HepG2 (cell line): ENCODE measurements around the gene GAS6. TPM values are rescaled to one million over a fixed set of nuclear protein-coding genes. Genes with fewer than 3 reads are reported as not detected.

Source experiments
- ATAC-seq: fragments of 200-7000 bp; cut with Tn5 transposase; 3 replicates; pipeline ENCODE4 v1.9.1; 2020; ENCODE audit warnings: mild to moderate bottlenecking, moderate library complexity
- BruUV-seq: library from RNA; stranded (reverse); fragments of 400-500 nt; replicated peaks from 2 replicates; lab custom pipeline; 2021; lab: Mats Ljungman, UMichigan
- CTCF ChIA-PET: fragments of 300-600 bp; formaldehyde crosslinking; extraction: SDS; loops from one replicate; lab custom pipeline; 2021; ENCODE audit warnings: low total read pairs, inconsistent platforms, low intra/inter-chr PET ratio; lab: Yijun Ruan, JAX
- POLR2A ChIA-PET: fragments of 350-600 bp; sonication (Branson Sonifier 250); formaldehyde crosslinking; loops from one replicate; lab custom pipeline; 2020; ENCODE audit warnings: antibody characterized with exemption, inconsistent platforms; lab: Yijun Ruan, JAX
- DNase-seq: peaks from one replicate; pipeline ENCODE4 v3.0.0-alpha.2; 2015; ENCODE audit warnings: low spot score
- FAIRE-seq: peaks from 3 replicates; lab custom pipeline; 2011; peaks lifted over from hg19 to GRCh38; lab: Jason Lieb, UNC
- H2AFZ ChIP-seq: one replicate; pipeline ENCODE4 v1.6.1; 2011; ENCODE audit warnings: low read length, inconsistent platforms
- H3K27ac ChIP-seq: fragments of 300-600 bp; 3 replicates; pipeline ENCODE4 v1.8.0; 2011; ENCODE audit warnings: mixed run types, mild to moderate bottlenecking, mixed read lengths, low read length, inconsistent platforms; ENCODE audit not compliant: insufficient read depth; ENCODE audit errors: extremely low read length
- H3K27me3 ChIP-seq, 2 experiments: fragments of 200-600 bp in 1 of 2; 2 replicates in 1 of 2; 3 replicates in 1 of 2; pipeline versions ENCODE4 v1.6.0 to v1.8.0; 2011; ENCODE audit warnings: low read length in 2 of 2, mild to moderate bottlenecking in 2 of 2, moderate library complexity in 2 of 2, inconsistent platforms in 1 of 2; ENCODE audit not compliant: insufficient read depth in 2 of 2, control insufficient read depth in 1 of 2
- H3K36me3 ChIP-seq, 2 experiments: fragments of 200-600 bp in 1 of 2; replicated peaks in 1 of 2; 2 replicates in 1 of 2; 3 replicates in 1 of 2; pipeline versions ENCODE4 v1.5.1 to v1.8.0; 2011; ENCODE audit warnings: low read length in 2 of 2, inconsistent platforms in 1 of 2; ENCODE audit not compliant: insufficient read depth in 2 of 2, control insufficient read depth in 1 of 2
- H3K4me1 ChIP-seq: 2 replicates; pipeline ENCODE4 v1.5.1; 2012; ENCODE audit warnings: low read length, inconsistent platforms; ENCODE audit not compliant: insufficient read depth
- H3K4me2 ChIP-seq: 2 replicates; pipeline ENCODE4 v1.6.0; 2011; ENCODE audit warnings: low read depth, low read length, inconsistent platforms
- H3K4me3 ChIP-seq, 3 experiments: fragments of 200-600 bp in 1 of 3; sonication (generic), shearing (Covaris generic) in 1 of 3; replicated peaks in 1 of 3; 2 replicates each; pipeline ENCODE4 v1.5.1; 2011 to 2016; ENCODE audit warnings: low read length in 3 of 3, inconsistent platforms in 2 of 3, low read depth in 2 of 3, mild to moderate bottlenecking in 2 of 3, control low read depth in 1 of 3, mixed read lengths in 1 of 3; ENCODE audit not compliant: insufficient read depth in 1 of 3
- H3K79me2 ChIP-seq: one replicate; pipeline ENCODE4 v1.6.1; 2011; ENCODE audit warnings: low read length, inconsistent platforms; ENCODE audit not compliant: insufficient read depth
- H3K9ac ChIP-seq: 2 replicates; pipeline ENCODE4 v1.6.0; 2011; ENCODE audit warnings: mild to moderate bottlenecking, low read depth, low read length, inconsistent platforms; ENCODE audit not compliant: insufficient read depth
- H3K9me3 ChIP-seq: 2 replicates; pipeline ENCODE4 v1.5.1; 2012; ENCODE audit warnings: mild to moderate bottlenecking, low read length
- H4K20me1 ChIP-seq: 2 replicates; pipeline ENCODE4 v1.6.0; 2011; ENCODE audit warnings: inconsistent platforms, mild to moderate bottlenecking, low read length, moderate library complexity; ENCODE audit not compliant: insufficient read depth
- ATF7 ChIP-seq, 2 experiments: fragments of 450-650 bp in 1 of 2; sonication (generic) in 1 of 2; formaldehyde crosslinking in 1 of 2; IDR thresholded peaks; 2 replicates each; pipeline versions ENCODE4 v1.4.0 to v1.6.1; 2016 to 2020; ENCODE audit warnings: antibody characterized with exemption in 1 of 2, mild to moderate bottlenecking in 1 of 2, missing genetic modification reagents in 1 of 2
- ELF1 ChIP-seq: sonication (generic); formaldehyde crosslinking; IDR thresholded peaks from 2 replicates; pipeline ENCODE4 v1.4.0; 2020; ENCODE audit warnings: missing genetic modification reagents
- FOXA1 ChIP-seq, 2 experiments: fragments of 450-650 bp in 1 of 2; sonication (generic) in 1 of 2; formaldehyde crosslinking in 1 of 2; IDR thresholded peaks; 2 replicates each; pipeline versions ENCODE4 v1.4.0 to v1.6.1; 2016 to 2020; ENCODE audit warnings: missing genetic modification reagents in 1 of 2
- HOXA7 ChIP-seq: sonication (generic); formaldehyde crosslinking; IDR thresholded peaks from 2 replicates; pipeline ENCODE4 v1.8.1; 2022; ENCODE audit warnings: mild to moderate bottlenecking, missing genetic modification reagents, moderate library complexity
- LCORL ChIP-seq, 2 experiments: fragments of 450-650 bp in 1 of 2; sonication (generic) in 1 of 2; formaldehyde crosslinking in 1 of 2; IDR thresholded peaks; 2 replicates each; pipeline versions ENCODE4 v1.5.0 to v1.6.1; 2017 to 2020; ENCODE audit warnings: antibody characterized with exemption in 1 of 2, missing genetic modification reagents in 1 of 2
- NFYB ChIP-seq: sonication (generic); formaldehyde crosslinking; IDR thresholded peaks from 2 replicates; pipeline ENCODE4 v1.4.0; 2020; ENCODE audit warnings: missing genetic modification reagents
- REL ChIP-seq: sonication (generic); formaldehyde crosslinking; conservative IDR thresholded peaks from 2 replicates; pipeline ENCODE4 v1.8.0; 2022; ENCODE audit warnings: mild to moderate bottlenecking, missing genetic modification reagents, moderate library complexity
- XRCC5 ChIP-seq: fragments of 200-400 bp; formaldehyde crosslinking; optimal IDR thresholded peaks from 2 replicates; pipeline ENCODE3; 2017; ENCODE audit warnings: mild to moderate bottlenecking, low read length
- ZBTB14 ChIP-seq: sonication (generic); formaldehyde crosslinking; IDR thresholded peaks from 2 replicates; pipeline ENCODE4 v1.4.0; 2020; ENCODE audit warnings: missing genetic modification reagents
- ZBTB7B ChIP-seq: sonication (generic); formaldehyde crosslinking; IDR thresholded peaks from 2 replicates; pipeline ENCODE4 v1.4.0; 2020; ENCODE audit warnings: missing genetic modification reagents
- ZFP1 ChIP-seq: IDR thresholded peaks from 2 replicates; pipeline ENCODE4 v1.6.1; 2016
- ZNF292 ChIP-seq: sonication (generic); formaldehyde crosslinking; IDR thresholded peaks from 2 replicates; pipeline ENCODE4 v1.8.1; 2022; ENCODE audit warnings: mild to moderate bottlenecking, low read depth, missing genetic modification reagents, borderline replicate concordance
- ZNF317 ChIP-seq: sonication (generic); formaldehyde crosslinking; IDR thresholded peaks from 2 replicates; pipeline ENCODE4 v1.5.0; 2020; ENCODE audit warnings: mild to moderate bottlenecking, missing genetic modification reagents
- ZNF441 ChIP-seq: sonication (generic); formaldehyde crosslinking; IDR thresholded peaks from 2 replicates; pipeline ENCODE4 v1.7.0; 2021; ENCODE audit warnings: missing genetic modification reagents, borderline replicate concordance
- ZNF501 ChIP-seq: sonication (generic); formaldehyde crosslinking; IDR thresholded peaks from 2 replicates; pipeline ENCODE4 v1.5.1; 2020; ENCODE audit warnings: mild to moderate bottlenecking, moderate library complexity, missing genetic modification reagents
- ZNF788 ChIP-seq: sonication (generic); formaldehyde crosslinking; IDR thresholded peaks from 2 replicates; pipeline ENCODE4 v1.5.0; 2020; ENCODE audit warnings: mild to moderate bottlenecking, missing genetic modification reagents, borderline replicate concordance
- WGBS: methylation state at CpG from one replicate; pipeline ENCODE4 v1.1.6; 2017; ENCODE audit warnings: low lambda C conversion rate; 5-methylcytosine and 5-hydroxymethylcytosine counted together
- in situ Hi-C: cut with HindIII; loops from 2 replicates; pipeline ENCODE4 v1.10.0; 2017; ENCODE audit warnings: low pct_unique_long_range_greater_than_20kb; ENCODE audit not compliant: extremely low pct_ligation_motif_present
- intact Hi-C: fragments of 100-400 bp; cut with micrococcal nuclease; formaldehyde crosslinking; loops from one replicate; pipeline ENCODE4 v1.10.0; 2022; ENCODE audit not compliant: unreplicated experiment
- polyA plus RNA-seq, 8 experiments: library from polyadenylated mRNA; depleted of rRNA in 3 of 8; stranded (reverse) in 7 of 8; unstranded in 1 of 8; fragments of >200 nt; fragmentation: Illumina TruSeq in 4 of 8; extraction: Trizol in 4 of 8; gene quantifications; 2 replicates each; pipeline versions ENCODE4 v1.2.1 to v1.2.3, GENCODE V29; 2011 to 2016; ENCODE audit warnings: low read depth in 4 of 8, missing spikeins in 1 of 8, mixed read lengths in 1 of 8; ENCODE audit not compliant: insufficient read depth in 1 of 8
- total RNA-seq, 5 experiments: library from RNA; depleted of rRNA; stranded (reverse); fragments of >200 nt; fragmentation: Illumina TruSeq; extraction: Trizol; gene quantifications; 2 replicates each; pipeline ENCODE4 v1.2.3, GENCODE V29; 2016; ENCODE audit warnings: low read depth in 1 of 5

Gene GAS6
- total and polyA plus RNA-seq, 2 of the 13 experiments (the other 11 are each of a cell fraction or from before 2014, with no cell fraction given), result 0.09 to 0.24 TPM

DNA sequence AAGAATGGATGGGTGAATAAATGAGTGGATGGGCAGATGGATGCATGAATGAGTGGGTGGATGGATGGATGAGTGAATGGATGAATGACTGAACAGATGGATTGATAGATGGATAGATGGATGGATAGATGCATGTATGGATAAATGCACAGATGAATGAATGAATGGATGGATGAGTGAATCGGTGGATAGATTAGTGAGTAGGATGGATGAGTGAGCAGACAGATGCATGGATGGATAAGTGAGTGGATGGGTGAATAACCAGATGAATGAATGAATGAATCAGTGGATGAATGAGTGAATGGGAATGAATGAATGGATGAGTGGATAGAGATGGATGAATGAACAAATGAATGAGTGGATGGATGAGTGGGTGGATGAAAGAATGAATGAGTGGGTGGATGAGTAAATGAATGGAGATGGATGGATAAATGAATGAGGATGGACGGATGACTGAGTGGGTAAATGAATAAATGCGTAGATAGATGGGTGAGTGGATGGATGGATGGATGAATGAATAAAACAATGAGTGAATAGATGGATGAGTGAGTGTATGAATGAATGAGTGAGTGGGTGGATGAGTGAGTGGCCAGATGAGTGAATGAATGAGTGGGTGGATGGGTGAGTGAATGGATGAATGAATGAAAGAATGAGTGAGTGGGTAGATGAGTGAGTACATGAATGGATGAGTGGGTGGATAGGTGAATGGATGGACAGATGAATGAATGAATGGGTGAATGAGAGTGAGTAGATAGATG is 13.0 kb downstream of the GAS6 start:
- Histone ChIP-seq H3K27me3 (peaks cover 0 to 4% of the 10 kb centered on the region in 2 experiments; a peak in 1 of 5 replicates), H3K36me3 (no peaks in the 10 kb centered on the region), H3K4me1 (peaks cover 24% of the 10 kb centered on the region), H3K79me2 (no peaks in the 10 kb centered on the region), H3K9me3 (no peaks in the 10 kb centered on the region), H3K4me3 (no peak overlapping the region), H2AFZ (no peak overlapping the region), H3K4me2 (no peak overlapping the region), H3K9ac (no peak overlapping the region), H4K20me1 (no peaks in the 10 kb centered on the region), H3K27ac (no peak overlapping the region)
- 84% methylated on average over 3 of the region's 3 CpGs for WGBS
- DNase-seq (no peak), ATAC-seq (no peak), FAIRE-seq (no peak)
- BruUV-seq, result no TSS peak
- CTCF ChIA-PET, result no interaction called here
- POLR2A ChIA-PET, result no interaction called here
- 0 out of 2 replicates have a peak, but pooled peaks have one; percentile 7 for TF ChIP-seq FOXA1 (IDR thresholded peaks at IDR 0.05)
- TF ChIP-seq FOXA1 (CRISPR knock-in tag; IDR thresholded peaks at IDR 0.05), result no peak
- peak; percentile 4; the same call in 1 of the 2 replicates for TF ChIP-seq ATF7 (IDR thresholded peaks at IDR 0.05)
- no peak for TF ChIP-seq ATF7 (CRISPR knock-in tag; IDR thresholded peaks at IDR 0.05)
- no peak for TF ChIP-seq HOXA7 (CRISPR knock-in tag)
- intact Hi-C loops (no loop called here), in situ Hi-C loops (no loop called here)

DNA sequence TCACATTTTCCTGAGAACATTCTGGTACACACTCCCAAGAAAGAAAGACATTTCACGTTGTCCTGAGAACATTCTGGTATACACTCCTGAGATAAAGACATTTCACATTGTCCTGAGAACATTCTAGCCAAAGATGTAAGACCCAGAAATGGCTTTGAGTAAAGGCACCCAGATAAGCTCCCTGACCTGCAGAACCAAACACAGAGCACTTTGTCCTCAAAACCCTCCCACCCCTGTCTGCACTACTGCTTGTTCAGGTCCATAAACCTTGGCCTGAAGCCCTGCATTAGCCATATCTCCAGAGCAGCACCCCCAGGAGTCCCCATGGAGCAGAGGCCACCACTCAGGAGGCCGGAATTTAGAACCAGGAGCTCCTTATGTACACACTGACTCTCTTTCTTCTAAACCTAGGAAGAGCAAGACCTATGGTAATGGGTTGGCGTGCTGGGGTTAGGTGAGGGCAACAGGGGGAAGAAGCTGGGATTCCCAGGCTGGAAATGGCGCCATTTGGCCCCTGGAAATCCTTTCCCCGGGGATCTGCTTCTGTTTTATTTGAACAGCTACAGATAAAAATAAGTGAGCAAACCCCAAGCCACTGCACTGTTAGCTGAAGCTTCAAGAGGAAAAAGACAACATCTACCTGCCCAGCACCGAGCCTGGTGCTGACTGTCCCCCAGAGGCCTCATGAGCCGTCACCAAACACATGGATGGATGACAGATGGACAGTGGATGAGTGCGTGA is 13.7 kb downstream of the GAS6 start:
- ATAC-seq (no peak), DNase-seq (no peak)
- Histone ChIP-seq H3K9ac (no peak overlapping the region), H3K27ac (no peak overlapping the region), H3K4me2 (no peak overlapping the region), H3K36me3 (no peaks in the 10 kb centered on the region), H2AFZ (no peak overlapping the region), H3K79me2 (no peaks in the 10 kb centered on the region), H3K9me3 (no peaks in the 10 kb centered on the region), H3K4me1 (peaks cover 26% of the 10 kb centered on the region), H4K20me1 (no peaks in the 10 kb centered on the region), H3K4me3 (no peak overlapping the region), H3K27me3 (peaks cover 0 to 4% of the 10 kb centered on the region in 2 experiments; a peak in 1 of 5 replicates)
- CTCF ChIA-PET, result no interaction called here
- 33% methylated on average over 8 of the region's 8 CpGs for WGBS
- in situ Hi-C loops, result no loop called here
- no TSS peak for BruUV-seq
- POLR2A ChIA-PET, result no interaction called here
- intact Hi-C loops, result no loop called here
- no peak for TF ChIP-seq LCORL (IDR thresholded peaks at IDR 0.05)
- no peak for TF ChIP-seq LCORL (CRISPR knock-in tag; IDR thresholded peaks at IDR 0.05)
- TF ChIP-seq ZBTB14 (CRISPR knock-in tag), result no peak
- no peak for TF ChIP-seq NFYB (CRISPR knock-in tag)
- no peak for TF ChIP-seq REL
- no peak for TF ChIP-seq ZBTB7B (CRISPR knock-in tag)
- no peak for TF ChIP-seq ELF1 (CRISPR knock-in tag)
- no peak for TF ChIP-seq ZNF441 (CRISPR knock-in tag)
- TF ChIP-seq ZNF501 (CRISPR knock-in tag), result no peak
- TF ChIP-seq ZNF317 (CRISPR knock-in tag), result no peak
- no peak for TF ChIP-seq XRCC5
- no peak for TF ChIP-seq ZFP1 (CRISPR knock-in tag)
- TF ChIP-seq ZNF788 (CRISPR knock-in tag), result no peak
- no peak for TF ChIP-seq ZNF292
- TF ChIP-seq, all 625 proteins: peak for 0
- no peak for FAIRE-seq
